ENCODE results near the gene AMER3.

GRCh38 chr2:130728549-130729316 is 26.6 kb upstream of the AMER3 start, which contains the start of gene GPR148:
- TF ChIP-seq CTCF (conservative IDR thresholded peaks at IDR 0.05; ENCODE audit: low read length) = no peak
- TF ChIP-seq EZH2phosphoT487 (IDR thresholded peaks at IDR 0.05; ENCODE audit: borderline replicate concordance) = no peak

Measured in Loucy (cell line).